ENCODE measurements around the gene PTPRF.

Gene PTPRF

GRCh38 chr1:43612406-43612805 is 81.7 kb downstream of the PTPRF start:
- DNase-seq = no peak

GRCh38 chr1:43613075-43613942 is 82.6 kb downstream of the PTPRF start:
- no peak for DNase-seq

- no peak for DNase-seq
These were observed 83.5 kb downstream of the PTPRF start for GRCh38 chr1:43614211-43614610.

- no peak for DNase-seq
These were observed 84.2 kb downstream of the PTPRF start for GRCh38 chr1:43614891-43615290.

GRCh38 chr1:43616383-43616782 is 85.7 kb downstream of the PTPRF start:
- DNase-seq = no peak

- DNase-seq = no peak
These were observed 86.3 kb downstream of the PTPRF start for GRCh38 chr1:43617011-43617410.

GRCh38 chr1:43617668-43618067 is 87.0 kb downstream of the PTPRF start:
- no peak for DNase-seq

- DNase-seq = no peak
These were observed 88.0 kb downstream of the PTPRF start for GRCh38 chr1:43618521-43619313.

GRCh38 chr1:43619314-43619790 is 88.7 kb downstream of the PTPRF start:
- no peak for DNase-seq

GRCh38 chr1:43619996-43620920 is 89.6 kb downstream of the PTPRF start:
- no peak for DNase-seq

GRCh38 chr1:43620956-43621355 is 90.3 kb downstream of the PTPRF start:
- DNase-seq = no peak

GRCh38 chr1:43621386-43621785 is 90.7 kb downstream of the PTPRF start:
- no peak for DNase-seq

- DNase-seq = no peak
These were observed 91.2 kb downstream of the PTPRF start for GRCh38 chr1:43621861-43622260.

GRCh38 chr1:43622471-43622870 is 91.8 kb downstream of the PTPRF start:
- no peak for DNase-seq

GRCh38 chr1:43622901-43623780 is 92.5 kb downstream of the PTPRF start:
- no peak for DNase-seq

- DNase-seq = no peak
These were observed 94.5 kb downstream of the PTPRF start for GRCh38 chr1:43625063-43625780.

- DNase-seq = no peak
These were observed 101.5 kb downstream of the PTPRF start for GRCh38 chr1:43632135-43632670.

- DNase-seq = no peak
These were observed 104.0 kb downstream of the PTPRF start for GRCh38 chr1:43634721-43635120.

GRCh38 chr1:43636006-43636641 is 105.4 kb downstream of the PTPRF start:
- DNase-seq = no peak

GRCh38 chr1:43637267-43637666 is 106.6 kb downstream of the PTPRF start:
- no peak for DNase-seq
